Glutamatergic neuron (in vitro differentiated cells): ENCODE data around the gene ZNF554. TPM values are rescaled to one million over a fixed set of nuclear protein-coding genes. Genes with fewer than 3 reads are reported as not detected.
"Not testable (repeated sequence)": the region's sequence is repeated elsewhere in the genome, so short reads cannot be mapped to it uniquely, and the experiment has no call there.

Source experiments
- DNase-seq: peaks from one replicate; pipeline ENCODE4 v3.0.0; 2022
- H3K27ac Mint-ChIP-seq: one replicate; pipeline ENCODE4 v1.8.0; 2020; ENCODE audit warnings: mild to moderate bottlenecking, mixed read lengths, inconsistent platforms; ENCODE audit not compliant: unreplicated experiment
- H3K27me3 Mint-ChIP-seq: one replicate; pipeline ENCODE4 v1.8.0; 2020; ENCODE audit warnings: mild to moderate bottlenecking, moderate library complexity, mixed read lengths, inconsistent platforms; ENCODE audit not compliant: unreplicated experiment
- H3K36me3 Mint-ChIP-seq: one replicate; pipeline ENCODE4 v1.8.0; 2020; ENCODE audit warnings: mild to moderate bottlenecking, mixed read lengths, inconsistent platforms; ENCODE audit not compliant: unreplicated experiment
- H3K4me1 Mint-ChIP-seq: one replicate; pipeline ENCODE4 v1.8.0; 2020; ENCODE audit warnings: mild to moderate bottlenecking, low read depth, mixed read lengths, inconsistent platforms; ENCODE audit not compliant: unreplicated experiment
- H3K4me3 Mint-ChIP-seq: one replicate; pipeline ENCODE4 v1.8.0; 2020; ENCODE audit warnings: mild to moderate bottlenecking, mixed read lengths, inconsistent platforms; ENCODE audit not compliant: unreplicated experiment
- H3K9me3 Mint-ChIP-seq: one replicate; pipeline ENCODE4 v1.8.0; 2020; ENCODE audit warnings: mild to moderate bottlenecking, moderate library complexity, mixed read lengths, inconsistent platforms; ENCODE audit not compliant: unreplicated experiment
- CTCF ChIP-seq: fragments of 200-600 bp; sonication (generic); IDR thresholded peaks from one replicate; pipeline ENCODE4 v1.5.0; 2021; ENCODE audit not compliant: partially characterized antibody, unreplicated experiment
- total RNA-seq: library from RNA; stranded (reverse); fragmentation: NEBNext Ultra II Directional; extraction: Animal tissue kit (Norgen Biotek cat#: 25700); gene quantifications from one replicate; pipeline ENCODE4 v1.2.1, GENCODE V29; 2021; ENCODE audit not compliant: unreplicated experiment

Gene ZNF554
- total RNA-seq, 1 donor from 2014 or later = 5.8 TPM

GRCh38 chr19:2790557-2791271 is 29.0 kb upstream of the ZNF554 start:
- H3K4me3 Mint-ChIP-seq = no peak overlapping the region
- DNase-seq = no peak
- no peaks in the 10 kb centered on the region for H3K36me3 Mint-ChIP-seq
- no peak for TF ChIP-seq CTCF
- no peak overlapping the region for H3K27ac Mint-ChIP-seq
- H3K4me1 Mint-ChIP-seq = peaks cover 3% of the 10 kb centered on the region
- H3K9me3 Mint-ChIP-seq = no peaks in the 10 kb centered on the region
- H3K27me3 Mint-ChIP-seq = no peaks in the 10 kb centered on the region

- no peak for DNase-seq
- no peak for TF ChIP-seq CTCF
- Mint-ChIP-seq H3K9me3 (peaks cover 1% of the 10 kb centered on the region), H3K27ac (no peak overlapping the region), H3K27me3 (no peaks in the 10 kb centered on the region), H3K36me3 (no peaks in the 10 kb centered on the region), H3K4me1 (peaks cover 3% of the 10 kb centered on the region), H3K4me3 (no peak overlapping the region)
Measured at GRCh38 chr19:2791440-2791839, 28.2 kb upstream of the ZNF554 start.

- peaks cover 3% of the 10 kb centered on the region for H3K4me1 Mint-ChIP-seq
Measured at GRCh38 chr19:2791876-2792275, 27.8 kb upstream of the ZNF554 start.

GRCh38 chr19:2792666-2793065 is 27.0 kb upstream of the ZNF554 start:
- not testable (repeated sequence) for H3K36me3 Mint-ChIP-seq, H3K4me3 Mint-ChIP-seq, H3K9me3 Mint-ChIP-seq, H3K27ac Mint-ChIP-seq, H3K27me3 Mint-ChIP-seq, DNase-seq, H3K4me1 Mint-ChIP-seq

More at GRCh38 chr19:2791876-2792275, 27.8 kb upstream of the ZNF554 start:
- Mint-ChIP-seq H3K27ac (peak overlapping the region; percentile 66), H3K9me3 (peaks cover 1% of the 10 kb centered on the region), H3K27me3 (no peaks in the 10 kb centered on the region), H3K4me3 (no peak overlapping the region), H3K36me3 (no peaks in the 10 kb centered on the region)
- DNase-seq = no peak
- no peak for TF ChIP-seq CTCF

GRCh38 chr19:2793126-2793525 is 26.5 kb upstream of the ZNF554 start:
- Mint-ChIP-seq H3K4me3 (no peak overlapping the region), H3K36me3 (no peaks in the 10 kb centered on the region), H3K27me3 (no peaks in the 10 kb centered on the region)

More at GRCh38 chr19:2793126-2793525, 26.5 kb upstream of the ZNF554 start:
- peaks cover 1% of the 10 kb centered on the region for H3K9me3 Mint-ChIP-seq
- DNase-seq = no peak
- TF ChIP-seq CTCF = no peak
- peaks cover 2% of the 10 kb centered on the region for H3K4me1 Mint-ChIP-seq
- no peak overlapping the region for H3K27ac Mint-ChIP-seq
